Neuron (in vitro differentiated cells): ENCODE results near the gene RAD54L2.
"Not testable (repeated sequence)": the region's sequence is repeated elsewhere in the genome, so short reads cannot be mapped to it uniquely, and the experiment has no call there.

Experiments used
- H2AFZ ChIP-seq: one replicate; pipeline ENCODE4 v1.6.1; 2013; ENCODE audit warnings: low read depth, mild to moderate bottlenecking, inconsistent platforms, low read length, moderate library complexity
- H3K27me3 ChIP-seq: one replicate; pipeline ENCODE4 v1.6.1; 2013; ENCODE audit warnings: low read length; ENCODE audit not compliant: insufficient read depth
- H3K36me3 ChIP-seq: one replicate; pipeline ENCODE4 v1.6.1; 2013; ENCODE audit warnings: low read length; ENCODE audit not compliant: insufficient read depth
- H3K4me1 ChIP-seq: one replicate; pipeline ENCODE4 v1.6.1; 2013; ENCODE audit warnings: low read length; ENCODE audit not compliant: insufficient read depth
- H3K4me3 ChIP-seq: 2 replicates; pipeline ENCODE4 v1.5.1; 2013; ENCODE audit warnings: mild to moderate bottlenecking, low read length, moderate library complexity
- H3K9me3 ChIP-seq: one replicate; pipeline ENCODE4 v1.6.1; 2013; ENCODE audit warnings: low read length

Gene RAD54L2

GRCh38 chr3:51524874-51525273 lies 13.6 kb upstream of the RAD54L2 start:
- H3K9me3 ChIP-seq, H2AFZ ChIP-seq, H3K36me3 ChIP-seq, H3K4me3 ChIP-seq, H3K27me3 ChIP-seq, H3K4me1 ChIP-seq: not testable (repeated sequence)

- H3K27me3 ChIP-seq: peaks cover 6% of the 10 kb centered on the region
- H2AFZ ChIP-seq: no peak overlapping the region
- no peak overlapping the region for H3K4me3 ChIP-seq
- no peaks in the 10 kb centered on the region for H3K36me3 ChIP-seq
- no peaks in the 10 kb centered on the region for H3K4me1 ChIP-seq
- H3K9me3 ChIP-seq: no peaks in the 10 kb centered on the region
These were observed 8.0 kb upstream of the RAD54L2 start for GRCh38 chr3:51530485-51530884.

- no peak overlapping the region for H2AFZ ChIP-seq
- no peak overlapping the region for H3K4me3 ChIP-seq
- H3K27me3 ChIP-seq: peaks cover 6% of the 10 kb centered on the region
- no peaks in the 10 kb centered on the region for H3K9me3 ChIP-seq
- H3K36me3 ChIP-seq: no peaks in the 10 kb centered on the region
- peaks cover 12% of the 10 kb centered on the region for H3K4me1 ChIP-seq
These were observed 3.1 kb upstream of the RAD54L2 start for GRCh38 chr3:51535146-51536019.

- not testable (repeated sequence) for H3K9me3 ChIP-seq, H3K36me3 ChIP-seq, H3K27me3 ChIP-seq
- H2AFZ ChIP-seq: peak overlapping the region; percentile 85
- H3K4me1 ChIP-seq: peaks cover 18% of the 10 kb centered on the region
- H3K4me3 ChIP-seq: peak overlapping the region; percentile 58
These were observed 888 bp upstream of the RAD54L2 start for GRCh38 chr3:51537631-51538030.

- Histone ChIP-seq H3K27me3 (no peaks in the 10 kb centered on the region), H3K4me3 (peak overlapping the region; percentile 58), H3K36me3 (peaks cover 4% of the 10 kb centered on the region), H3K9me3 (no peaks in the 10 kb centered on the region), H3K4me1 (peaks cover 18% of the 10 kb centered on the region), H2AFZ (peak overlapping the region; percentile 85)
These were observed 432 bp upstream of the RAD54L2 start for GRCh38 chr3:51538115-51538458.

GRCh38 chr3:51539291-51539941 lies 897 bp downstream of the RAD54L2 start:
- peak overlapping the region; percentile 85 for H2AFZ ChIP-seq
- H3K4me1 ChIP-seq: peaks cover 18% of the 10 kb centered on the region
- H3K36me3 ChIP-seq: peaks cover 12% of the 10 kb centered on the region
- H3K9me3 ChIP-seq: no peaks in the 10 kb centered on the region
- no peaks in the 10 kb centered on the region for H3K27me3 ChIP-seq
- H3K4me3 ChIP-seq: peak overlapping the region; percentile 58

- Histone ChIP-seq H3K4me1 (peaks cover 18% of the 10 kb centered on the region), H3K36me3 (peaks cover 25% of the 10 kb centered on the region)
- not testable (repeated sequence) for H3K27me3 ChIP-seq, H2AFZ ChIP-seq, H3K4me3 ChIP-seq, H3K9me3 ChIP-seq
These were observed 4.1 kb downstream of the RAD54L2 start for GRCh38 chr3:51542596-51542995.

GRCh38 chr3:51544011-51544775 lies 5.7 kb downstream of the RAD54L2 start:
- Histone ChIP-seq H2AFZ (no peak overlapping the region), H3K9me3 (no peaks in the 10 kb centered on the region), H3K36me3 (peaks cover 25% of the 10 kb centered on the region), H3K4me3 (no peak overlapping the region), H3K27me3 (no peaks in the 10 kb centered on the region), H3K4me1 (peaks cover 18% of the 10 kb centered on the region)

GRCh38 chr3:51547274-51547673 lies 8.8 kb downstream of the RAD54L2 start:
- Histone ChIP-seq H3K36me3 (peaks cover 35% of the 10 kb centered on the region), H3K27me3 (no peaks in the 10 kb centered on the region), H3K9me3 (no peaks in the 10 kb centered on the region), H3K4me3 (no peak overlapping the region), H3K4me1 (no peaks in the 10 kb centered on the region), H2AFZ (no peak overlapping the region)

GRCh38 chr3:51549311-51549710 lies 10.8 kb downstream of the RAD54L2 start:
- no peak overlapping the region for H2AFZ ChIP-seq
- H3K9me3 ChIP-seq: no peaks in the 10 kb centered on the region
- H3K27me3 ChIP-seq: no peaks in the 10 kb centered on the region
- no peaks in the 10 kb centered on the region for H3K4me1 ChIP-seq
- no peak overlapping the region for H3K4me3 ChIP-seq
- peaks cover 32% of the 10 kb centered on the region for H3K36me3 ChIP-seq

- Histone ChIP-seq H3K4me1 (no peaks in the 10 kb centered on the region), H3K9me3 (no peaks in the 10 kb centered on the region), H2AFZ (no peak overlapping the region), H3K27me3 (no peaks in the 10 kb centered on the region), H3K4me3 (no peak overlapping the region), H3K36me3 (peaks cover 29% of the 10 kb centered on the region)
These were observed 11.7 kb downstream of the RAD54L2 start for GRCh38 chr3:51550080-51550819.

- H3K36me3 ChIP-seq: peaks cover 46% of the 10 kb centered on the region
- H3K27me3 ChIP-seq: no peaks in the 10 kb centered on the region
- no peaks in the 10 kb centered on the region for H3K4me1 ChIP-seq
- no peak overlapping the region for H3K4me3 ChIP-seq
- no peaks in the 10 kb centered on the region for H3K9me3 ChIP-seq
- H2AFZ ChIP-seq: no peak overlapping the region
These were observed 19.5 kb downstream of the RAD54L2 start for GRCh38 chr3:51557993-51558392.
